Forelimb muscle (tissue), 1 donor: Measurements from ENCODE around the gene ADGRV1. TPM values are rescaled to one million over a fixed set of nuclear protein-coding genes. Genes with fewer than 3 reads are reported as not detected.

ENCODE experiments used
- DNase-seq: peaks from one replicate; pipeline ENCODE4 v3.0.0-alpha.2; 2013; ENCODE audit warnings: low read depth
- polyA plus RNA-seq: library from polyadenylated mRNA; unstranded; fragments of 120-200 nt; gene quantifications from one replicate; pipeline ENCODE4 v1.2.1, GENCODE V29; 2013; ENCODE audit not compliant: insufficient read length

Gene ADGRV1
- 0.92 TPM for polyA plus RNA-seq

- DNase-seq, result no peak
Observed at GRCh38 chr5:90558344-90559192, at the start of gene ADGRV1. ADGRV1 (plus strand) TSS chr5:90558797; CDS start chr5:90558896, 99 bp downstream.

- DNase-seq, result no peak
Observed at GRCh38 chr5:90510438-90510837, 48.2 kb upstream of the ADGRV1 start.

DNA sequence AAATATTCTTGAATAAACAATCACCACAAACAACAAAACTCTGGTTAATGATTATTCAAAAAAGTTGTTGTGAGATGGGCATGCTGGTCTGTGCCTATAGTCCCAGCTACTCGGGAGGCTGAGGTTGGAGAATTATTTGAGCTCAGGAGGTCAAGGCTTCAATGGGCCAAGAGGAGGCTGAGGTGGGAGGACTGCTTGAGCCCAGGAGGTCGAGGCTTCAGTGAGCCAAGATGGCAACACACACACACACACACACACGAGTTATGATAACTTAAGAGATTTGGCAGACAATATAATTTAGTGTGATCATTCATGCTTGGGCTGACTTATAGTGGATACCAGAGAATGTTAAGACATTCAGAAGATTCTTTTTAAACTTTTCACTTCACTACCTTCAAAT lies 44.1 kb upstream of the ADGRV1 start:
- DNase-seq, result no peak

DNA sequence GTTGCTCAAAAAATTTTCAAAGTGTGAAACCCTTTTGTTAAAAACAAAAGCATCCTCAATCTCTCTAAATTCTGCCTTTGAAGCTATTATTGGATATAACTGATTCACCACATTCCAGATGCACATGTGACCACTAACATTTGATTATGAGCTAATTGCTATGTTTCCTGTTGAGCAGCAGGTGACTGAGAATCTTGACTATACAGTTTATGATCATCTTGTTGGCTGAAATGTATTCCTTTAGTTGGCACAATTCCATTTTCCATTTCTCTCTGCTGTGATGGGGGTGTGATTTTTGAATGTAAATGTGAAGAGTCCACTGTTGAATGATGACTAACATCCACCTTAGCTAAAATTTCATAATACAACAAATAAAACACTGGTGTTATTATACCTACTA lies 39.9 kb upstream of the ADGRV1 start:
- no peak for DNase-seq

DNA sequence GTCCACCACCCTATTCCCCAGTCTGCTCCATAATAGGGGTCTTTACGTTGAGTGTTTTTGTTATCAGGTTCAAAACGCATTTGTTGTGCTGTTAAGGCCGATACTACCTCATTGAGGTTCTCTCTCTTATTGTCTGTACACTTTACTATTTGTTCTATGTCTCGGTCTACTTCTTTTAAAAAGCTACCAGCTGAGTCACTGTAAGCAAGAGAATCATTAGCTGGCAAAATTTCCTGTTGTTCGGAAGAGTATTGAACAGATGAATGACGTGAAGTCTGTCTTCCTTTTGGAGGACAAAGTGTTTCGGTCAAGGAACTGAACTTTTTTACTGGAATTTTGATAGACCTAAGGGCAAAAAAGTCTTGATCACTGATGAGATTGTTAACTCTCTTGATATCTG lies 39.5 kb upstream of the ADGRV1 start:
- DNase-seq, result no peak

GRCh38 chr5:90528601-90529193 lies 29.9 kb upstream of the ADGRV1 start:
- DNase-seq, result peak; percentile 22

DNA sequence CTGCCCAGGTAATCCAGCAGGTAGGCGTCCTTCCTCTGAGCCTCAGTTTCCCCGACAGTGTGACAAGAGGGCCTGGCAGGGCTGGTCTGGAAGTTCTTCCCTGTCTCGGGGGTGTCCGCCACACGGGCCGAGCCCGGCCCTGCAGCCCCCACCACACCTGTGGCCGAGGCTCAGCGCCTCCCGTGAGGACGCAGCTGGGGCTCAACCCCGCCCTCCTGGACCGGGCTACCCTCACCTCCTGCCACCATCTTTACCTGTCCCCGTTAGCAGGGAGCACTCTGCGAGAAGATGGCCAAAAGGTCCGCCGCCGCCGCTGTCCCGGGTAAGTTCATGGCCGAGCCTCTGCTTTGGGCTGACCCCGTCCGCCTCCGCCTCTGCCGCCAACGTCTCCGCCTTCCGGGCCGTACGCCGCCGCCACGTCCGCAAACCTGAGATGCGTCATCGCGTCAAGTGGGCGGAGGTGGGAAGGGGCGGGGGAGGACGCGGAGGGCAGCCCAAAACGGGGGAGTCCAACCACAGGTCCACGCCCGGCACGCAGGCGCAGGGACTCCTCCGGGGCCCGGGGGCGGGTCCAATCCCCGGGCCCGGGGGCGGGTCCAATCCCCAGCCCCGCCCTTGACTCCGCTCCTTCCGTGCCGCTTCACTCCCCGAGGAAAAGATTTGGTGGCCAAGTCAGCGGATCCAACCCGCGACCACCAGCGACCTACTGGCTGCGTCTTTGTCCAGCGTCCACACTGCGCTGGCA lies 29.2 kb upstream of the ADGRV1 start, which contains the start of gene LYSMD3:
Gene LYSMD3, minus strand, starts transcription at position 391 of the 745 bp plus-strand sequence. CDS start 4,295 bp downstream, outside the sequence.
- DNase-seq, result peak; percentile 77

GRCh38 chr5:90529939-90530677 lies 28.5 kb upstream of the ADGRV1 start:
- peak; percentile 65 for DNase-seq

GRCh38 chr5:90530736-90531487 lies 27.7 kb upstream of the ADGRV1 start:
- DNase-seq, result no peak

DNA sequence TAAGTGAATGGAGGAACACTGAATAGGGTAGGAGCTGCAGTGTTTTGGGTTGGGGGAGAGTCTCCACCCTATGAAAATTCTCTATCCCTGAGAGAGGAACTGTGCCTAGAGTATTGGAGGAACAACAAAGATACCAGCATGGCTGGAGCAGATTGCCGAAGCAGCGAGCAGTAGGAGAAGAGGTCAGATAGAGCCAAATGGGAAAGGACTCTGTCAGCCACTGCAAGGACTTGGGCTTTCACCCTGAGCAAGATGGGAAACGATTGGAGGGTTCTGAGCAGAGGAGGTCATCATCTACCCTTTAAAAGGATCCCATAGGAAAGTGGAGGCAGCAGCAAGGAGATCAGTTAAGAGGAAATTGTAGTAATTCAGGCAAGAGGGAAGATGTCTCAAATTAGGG lies 24.8 kb upstream of the ADGRV1 start:
- DNase-seq, result no peak

- no peak for DNase-seq
Observed at GRCh38 chr5:90534922-90535321, 23.7 kb upstream of the ADGRV1 start.

GRCh38 chr5:90542827-90543519 lies 15.6 kb upstream of the ADGRV1 start:
- DNase-seq, result no peak

DNA sequence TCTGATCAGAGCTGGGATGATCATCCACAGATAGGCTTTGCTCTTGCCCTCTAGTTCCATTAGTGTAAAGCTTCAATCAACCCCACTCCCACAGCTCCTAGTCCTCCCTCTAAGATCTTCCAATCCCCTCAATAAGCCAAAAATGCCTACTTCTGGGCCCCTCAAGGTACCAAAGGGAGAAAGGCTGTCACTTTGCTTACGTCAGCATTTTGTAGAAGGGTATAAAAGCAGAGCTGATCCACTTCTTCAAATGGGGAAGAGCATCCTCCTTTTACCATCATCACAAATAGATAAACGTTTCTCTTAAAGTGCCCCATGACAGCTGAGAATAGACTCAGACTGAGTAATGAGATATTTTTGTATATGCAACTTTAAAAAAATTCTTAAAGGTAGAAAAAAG lies 13.1 kb upstream of the ADGRV1 start:
- no peak for DNase-seq

DNA sequence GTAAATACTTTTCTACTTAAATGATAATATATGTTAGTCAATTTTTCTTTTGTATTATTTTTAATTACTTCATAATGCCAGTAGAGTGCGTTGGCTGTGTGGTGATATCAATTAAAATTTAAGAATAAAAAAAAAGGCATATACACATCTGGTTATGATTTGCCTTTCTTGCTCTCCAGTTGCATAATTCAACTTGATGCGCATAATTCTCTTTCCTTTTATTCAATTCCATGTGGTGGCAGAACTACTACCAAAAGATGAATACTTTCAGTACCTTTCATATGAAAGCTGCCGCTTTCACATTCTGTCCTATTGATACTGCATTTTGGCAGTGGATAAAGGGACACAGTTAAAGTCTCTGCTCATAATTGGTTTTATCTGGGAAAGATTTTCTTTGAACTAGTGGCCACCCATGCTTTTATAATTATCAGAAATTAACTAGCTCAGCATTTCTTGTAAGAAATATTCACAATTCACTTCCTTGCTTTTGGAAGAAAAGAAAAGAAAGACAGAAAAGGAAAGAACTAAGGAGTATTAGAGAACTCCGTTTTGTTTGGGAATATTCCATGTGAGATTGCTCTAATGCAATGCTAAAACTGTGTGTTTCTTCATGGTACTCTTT lies 12.3 kb upstream of the ADGRV1 start:
- DNase-seq, result no peak

GRCh38 chr5:90547072-90547536 lies 11.5 kb upstream of the ADGRV1 start:
- no peak for DNase-seq

DNA sequence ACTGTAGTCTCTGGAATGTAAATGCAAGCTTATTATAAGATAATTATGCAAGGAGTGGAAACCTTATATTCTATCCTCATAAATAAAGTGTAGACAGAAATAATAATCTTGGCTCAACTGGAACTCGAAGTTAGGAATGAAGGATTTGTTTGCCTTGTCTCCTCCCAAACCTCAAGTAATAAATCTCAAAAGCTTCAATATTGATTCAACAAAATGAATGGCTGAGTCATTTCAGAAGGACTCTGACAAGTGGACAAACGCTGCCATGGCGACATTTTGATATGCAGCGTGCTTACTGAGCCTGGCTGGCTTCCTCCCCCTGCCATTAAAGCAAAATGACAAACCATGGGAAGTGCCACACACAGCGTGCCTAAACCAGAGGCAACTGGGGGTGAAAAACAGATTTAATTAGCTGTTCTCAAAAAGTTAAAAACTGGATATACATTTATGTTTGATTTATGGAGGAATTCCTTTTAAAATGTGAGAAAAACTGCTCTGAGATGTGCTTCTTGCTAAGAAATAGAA lies 10.5 kb upstream of the ADGRV1 start:
- no peak for DNase-seq

- no peak for DNase-seq
Observed at GRCh38 chr5:90549223-90549622, 9.4 kb upstream of the ADGRV1 start.

DNA sequence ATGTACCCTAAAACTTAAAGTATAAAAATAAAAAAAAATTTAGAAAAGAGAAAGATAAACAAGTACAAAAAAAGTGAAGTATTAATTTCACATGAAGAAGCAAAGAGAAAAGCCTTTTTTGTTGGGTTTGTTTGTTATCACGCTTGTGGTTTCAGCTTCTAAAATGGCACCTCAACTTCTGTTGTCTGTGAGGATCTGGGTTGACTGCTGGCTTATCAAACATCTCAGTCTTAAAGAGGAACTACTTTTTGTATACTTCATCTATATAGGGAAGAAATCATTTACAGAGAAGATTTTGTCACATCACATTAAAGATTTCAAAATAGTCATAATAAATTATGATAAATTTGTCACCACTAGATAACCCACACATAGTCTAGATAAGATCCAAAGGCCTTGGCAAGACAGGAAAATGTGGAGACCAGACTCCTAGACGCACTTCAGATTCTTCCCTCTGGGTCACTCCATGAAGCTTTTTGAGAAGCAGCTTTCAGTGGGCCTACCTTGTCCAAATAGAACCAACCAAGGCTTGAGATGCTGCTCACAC lies 8.8 kb upstream of the ADGRV1 start:
- no peak for DNase-seq

- DNase-seq, result no peak
Observed at GRCh38 chr5:90550963-90551362, 7.6 kb upstream of the ADGRV1 start.
